WTC11 (cell line): Measurements from ENCODE around the gene DIRAS2. TPM values are rescaled to one million over a fixed set of nuclear protein-coding genes. Genes with fewer than 3 reads are reported as not detected.

Source experiments
- ATAC-seq: fragments of 200-7000 bp; cut with Tn5 transposase; 2 replicates; pipeline ENCODE4 v1.10.0; 2021; ENCODE audit warnings: mild to moderate bottlenecking, moderate library complexity
- CTCF ChIA-PET: fragments of 300-600 bp; sonication (Branson Sonifier 250); formaldehyde crosslinking; loops from one replicate; lab custom pipeline; 2021; ENCODE audit warnings: antibody characterized with exemption; lab: Charles Lee
- POLR2A ChIA-PET: fragments of 350-600 bp; sonication (Branson Sonifier 250); formaldehyde crosslinking; loops from one replicate; lab custom pipeline; 2021; ENCODE audit warnings: antibody characterized with exemption; lab: Charles Lee
- DNase-seq: peaks from one replicate; pipeline ENCODE4 v3.0.0; 2021; ENCODE audit warnings: low spot score
- H3K27ac Mint-ChIP-seq: 2 replicates; pipeline ENCODE4 v1.8.0; 2021; ENCODE audit warnings: mixed read lengths
- H3K27me3 Mint-ChIP-seq: 2 replicates; pipeline ENCODE4 v1.8.0; 2021; ENCODE audit warnings: low read depth, mild to moderate bottlenecking, moderate library complexity, mixed read lengths
- H3K36me3 Mint-ChIP-seq: 2 replicates; pipeline ENCODE4 v1.8.0; 2021; ENCODE audit warnings: mixed read lengths
- H3K4me1 Mint-ChIP-seq: 2 replicates; pipeline ENCODE4 v1.8.0; 2022; ENCODE audit warnings: mixed read lengths
- H3K4me3 Mint-ChIP-seq: 2 replicates; pipeline ENCODE4 v1.8.0; 2021; ENCODE audit warnings: mild to moderate bottlenecking, moderate library complexity, mixed read lengths
- H3K9me3 Mint-ChIP-seq: 2 replicates; pipeline ENCODE4 v1.8.0; 2021; ENCODE audit warnings: mixed read lengths
- ATF6 ChIP-seq: sonication (generic); formaldehyde crosslinking; IDR thresholded peaks from 2 replicates; pipeline ENCODE4 v1.8.1; 2023; ENCODE audit warnings: mild to moderate bottlenecking, missing genetic modification reagents
- CTCF ChIP-seq: fragments of 200-600 bp; IDR thresholded peaks from 2 replicates; pipeline ENCODE4 v1.8.0; 2022; ENCODE audit warnings: antibody characterized with exemption
- FOXP4 ChIP-seq: sonication (generic); formaldehyde crosslinking; IDR thresholded peaks from 2 replicates; pipeline ENCODE4 v1.8.0; 2022; ENCODE audit warnings: mild to moderate bottlenecking, missing genetic modification reagents
- GABPB1 ChIP-seq: sonication (generic); formaldehyde crosslinking; IDR thresholded peaks from 2 replicates; pipeline ENCODE4 v1.8.1; 2023; ENCODE audit warnings: mild to moderate bottlenecking, missing genetic modification reagents
- GRHL2 ChIP-seq: fragments of 250-450 bp; sonication (Bioruptor Pico); IDR thresholded peaks from 2 replicates; pipeline ENCODE4 v1.8.0; 2022; ENCODE audit warnings: mild to moderate bottlenecking, moderate library complexity; ENCODE audit not compliant: insufficient replicate concordance, severe bottlenecking
- KAT7 ChIP-seq: sonication (generic); formaldehyde crosslinking; IDR thresholded peaks from 2 replicates; pipeline ENCODE4 v1.8.1; 2023; ENCODE audit warnings: missing genetic modification reagents, mild to moderate bottlenecking, borderline replicate concordance
- MLX ChIP-seq: sonication (generic); formaldehyde crosslinking; IDR thresholded peaks from 2 replicates; pipeline ENCODE4 v1.8.1; 2023; ENCODE audit warnings: mild to moderate bottlenecking, missing genetic modification reagents, moderate library complexity
- NFE2L1 ChIP-seq: sonication (generic); formaldehyde crosslinking; IDR thresholded peaks from 2 replicates; pipeline ENCODE4 v1.8.1; 2023; ENCODE audit warnings: missing genetic modification reagents
- SMAD3 ChIP-seq: sonication (generic); formaldehyde crosslinking; IDR thresholded peaks from 2 replicates; pipeline ENCODE4 v1.8.0; 2022; ENCODE audit warnings: missing genetic modification reagents, mild to moderate bottlenecking, borderline replicate concordance
- USF1 ChIP-seq: sonication (generic); formaldehyde crosslinking; IDR thresholded peaks from 2 replicates; pipeline ENCODE4 v1.8.0; 2022; ENCODE audit warnings: mild to moderate bottlenecking, missing genetic modification reagents
- ZNF281 ChIP-seq: sonication (generic); formaldehyde crosslinking; IDR thresholded peaks from 2 replicates; pipeline ENCODE4 v1.8.0; 2023; ENCODE audit warnings: mild to moderate bottlenecking, missing genetic modification reagents
- ZNF423 ChIP-seq: fragments of 250-450 bp; sonication (Bioruptor Pico); IDR thresholded peaks from 2 replicates; pipeline ENCODE4 v2.1.2; 2022; ENCODE audit warnings: mild to moderate bottlenecking, moderate library complexity
- ZNF512 ChIP-seq: sonication (generic); formaldehyde crosslinking; IDR thresholded peaks from 2 replicates; pipeline ENCODE4 v1.8.1; 2022; ENCODE audit warnings: missing genetic modification reagents, borderline replicate concordance
- total RNA-seq: library from RNA; stranded (reverse); gene quantifications from 3 replicates; pipeline ENCODE4 v1.2.3, GENCODE V29; 2021

Gene DIRAS2
- total RNA-seq, 1 experiment from 2014 or later: 0.35 TPM

- TF ChIP-seq KAT7 (CRISPR knock-in tag): no peak
- no peak for TF ChIP-seq USF1
- TF ChIP-seq MLX: no peak
- no peak for TF ChIP-seq SMAD3
- TF ChIP-seq CTCF: no peak
Measured at GRCh38 chr9:90647843-90648242, 5.2 kb upstream of the DIRAS2 start (continued).

GRCh38 chr9:90645721-90646120 lies 3.1 kb upstream of the DIRAS2 start:
- peaks cover 6% of the 10 kb centered on the region for H3K36me3 Mint-ChIP-seq
- H3K27me3 Mint-ChIP-seq: peaks cover 33% of the 10 kb centered on the region
- ChIA-PET POLR2A (no interaction called here), CTCF (interaction anchor here (0.8 to 1.5 kb wide), 2 partner anchors 326 to 328 kb away, joined by 3 to 4 read pairs; no protein-coding TSS in a partner anchor)
- peaks cover 12% of the 10 kb centered on the region for H3K4me1 Mint-ChIP-seq
- H3K27ac Mint-ChIP-seq: no peak overlapping the region
- peaks cover 12% of the 10 kb centered on the region for H3K9me3 Mint-ChIP-seq
- no peak for ATAC-seq
- H3K4me3 Mint-ChIP-seq: no peak overlapping the region
- TF ChIP-seq ZNF512 (no peak), ATF6 (CRISPR knock-in tag) (no peak), ZNF281 (CRISPR knock-in tag) (no peak), NFE2L1 (CRISPR knock-in tag) (no peak), GRHL2 (no peak), FOXP4 (CRISPR knock-in tag) (no peak), ZNF423 (CRISPR knock-in tag) (no peak), GABPB1 (CRISPR knock-in tag) (no peak)
- DNase-seq: no peak
